ENCODE measurements around the gene HTR2C.
"Not testable (repeated sequence)": the region's sequence is repeated elsewhere in the genome, so short reads cannot be mapped to it uniquely, and the experiment has no call there.

Gene HTR2C

DNA sequence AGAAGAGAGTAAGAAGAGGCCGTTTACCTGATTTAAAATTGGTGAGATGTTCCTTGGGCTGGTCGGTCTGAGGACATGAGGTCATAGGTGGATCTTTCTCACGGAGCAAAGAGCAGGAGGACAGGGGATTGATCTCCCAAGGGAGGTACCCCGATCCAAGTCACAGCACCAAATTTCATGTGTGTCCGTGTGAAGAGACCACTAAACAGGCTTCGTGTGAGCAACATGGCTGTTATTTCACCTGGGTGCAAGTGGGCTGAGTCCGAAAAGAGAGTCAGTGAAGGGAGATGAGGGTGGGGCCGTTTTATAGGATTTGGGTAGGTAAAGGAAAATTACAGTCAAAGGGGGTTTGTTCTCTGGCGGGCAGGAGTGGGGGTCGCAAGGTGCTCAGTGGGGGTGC is 22.7 kb downstream of the HTR2C start:
- H2BK120ac ChIP-seq (ENCODE audit: low read depth, low read length); DNase-seq; H3K4me1 ChIP-seq (ENCODE audit: control insufficient read depth, low read depth, low read length); H3K56ac ChIP-seq (ENCODE audit: low read length); H3K36me3 ChIP-seq (ENCODE audit: control insufficient read depth, insufficient read depth, low read length); H3K23ac ChIP-seq (ENCODE audit: low read length); H3K18ac ChIP-seq (ENCODE audit: low read length); H4K5ac ChIP-seq (ENCODE audit: low read length); H3K4ac ChIP-seq (ENCODE audit: low read depth, low read length); H3K27ac ChIP-seq (ENCODE audit: low read depth, low read length); H3K27me3 ChIP-seq (ENCODE audit: insufficient read depth, low read length, poor library complexity); H4K8ac ChIP-seq (ENCODE audit: low read depth, low read length); H2BK15ac ChIP-seq (replicated peaks; ENCODE audit: low read depth); H3K79me2 ChIP-seq (ENCODE audit: control insufficient read depth, insufficient read depth, low read length); H2AK5ac ChIP-seq (ENCODE audit: low read length); H3K9ac ChIP-seq (ENCODE audit: low read length); H3K4me2 ChIP-seq (ENCODE audit: low read length); H3K4me3 ChIP-seq (ENCODE audit: low read length); H2BK5ac ChIP-seq (ENCODE audit: low read length); H3K79me1 ChIP-seq (ENCODE audit: low read length): not testable (repeated sequence)
- no CpG with 5 or more reads among the region's 10 CpGs for WGBS (ENCODE audit: extremely low coverage, insufficient coverage, low lambda C conversion rate)

GRCh38 chrX:114611018-114611619 is 27.2 kb downstream of the HTR2C start:
- Histone ChIP-seq H3K4me3 (ENCODE audit: low read length) (no peak overlapping the region), H3K56ac (ENCODE audit: low read length) (no peak overlapping the region), H3K36me3 (ENCODE audit: control insufficient read depth, insufficient read depth, low read length) (no peaks in the 10 kb centered on the region), H3K23ac (ENCODE audit: low read length) (no peak overlapping the region), H2BK15ac (replicated peaks; ENCODE audit: low read depth) (no peak overlapping the region), H2BK5ac (ENCODE audit: low read length) (no peak overlapping the region), H3K27ac (ENCODE audit: low read depth, low read length) (no peak overlapping the region), H3K79me1 (ENCODE audit: low read length) (no peaks in the 10 kb centered on the region), H4K5ac (ENCODE audit: low read length) (no peak overlapping the region), H3K4me1 (ENCODE audit: control insufficient read depth, low read depth, low read length) (no peaks in the 10 kb centered on the region), H3K79me2 (ENCODE audit: control insufficient read depth, insufficient read depth, low read length) (no peaks in the 10 kb centered on the region), H3K9ac (ENCODE audit: low read length) (no peak overlapping the region), H2AK5ac (ENCODE audit: low read length) (no peak overlapping the region), H3K18ac (ENCODE audit: low read length) (no peak overlapping the region), H4K8ac (ENCODE audit: low read depth, low read length) (no peak overlapping the region), H2BK120ac (ENCODE audit: low read depth, low read length) (no peak overlapping the region), H3K27me3 (ENCODE audit: insufficient read depth, low read length, poor library complexity) (no peaks in the 10 kb centered on the region), H3K4me2 (ENCODE audit: low read length) (no peak overlapping the region), H3K4ac (ENCODE audit: low read depth, low read length) (no peak overlapping the region)
- peak; percentile 30 for DNase-seq
- no CpG with 5 or more reads among the region's 11 CpGs for WGBS (ENCODE audit: extremely low coverage, insufficient coverage, low lambda C conversion rate)

- H3K4ac ChIP-seq (ENCODE audit: low read depth, low read length) = no peak overlapping the region
- H4K5ac ChIP-seq (ENCODE audit: low read length) = no peak overlapping the region
- DNase-seq = no peak
- no peaks in the 10 kb centered on the region for H3K79me1 ChIP-seq (ENCODE audit: low read length)
- H3K56ac ChIP-seq (ENCODE audit: low read length) = no peak overlapping the region
- no peak overlapping the region for H3K18ac ChIP-seq (ENCODE audit: low read length)
- H3K27me3 ChIP-seq (ENCODE audit: insufficient read depth, low read length, poor library complexity) = no peaks in the 10 kb centered on the region
- H2BK120ac ChIP-seq (ENCODE audit: low read depth, low read length) = no peak overlapping the region
- H2BK15ac ChIP-seq (replicated peaks; ENCODE audit: low read depth) = no peak overlapping the region
- H3K4me1 ChIP-seq (ENCODE audit: control insufficient read depth, low read depth, low read length) = no peaks in the 10 kb centered on the region
- no peak overlapping the region for H3K9ac ChIP-seq (ENCODE audit: low read length)
- no peak overlapping the region for H3K4me2 ChIP-seq (ENCODE audit: low read length)
- no peak overlapping the region for H3K4me3 ChIP-seq (ENCODE audit: low read length)
- no peak overlapping the region for H3K27ac ChIP-seq (ENCODE audit: low read depth, low read length)
- no peaks in the 10 kb centered on the region for H3K79me2 ChIP-seq (ENCODE audit: control insufficient read depth, insufficient read depth, low read length)
- H2BK5ac ChIP-seq (ENCODE audit: low read length) = no peak overlapping the region
- no peak overlapping the region for H4K8ac ChIP-seq (ENCODE audit: low read depth, low read length)
- no peak overlapping the region for H3K23ac ChIP-seq (ENCODE audit: low read length)
- no peaks in the 10 kb centered on the region for H3K36me3 ChIP-seq (ENCODE audit: control insufficient read depth, insufficient read depth, low read length)
- no peak overlapping the region for H2AK5ac ChIP-seq (ENCODE audit: low read length)
Observed at GRCh38 chrX:114615765-114616164, 31.9 kb downstream of the HTR2C start.

DNA sequence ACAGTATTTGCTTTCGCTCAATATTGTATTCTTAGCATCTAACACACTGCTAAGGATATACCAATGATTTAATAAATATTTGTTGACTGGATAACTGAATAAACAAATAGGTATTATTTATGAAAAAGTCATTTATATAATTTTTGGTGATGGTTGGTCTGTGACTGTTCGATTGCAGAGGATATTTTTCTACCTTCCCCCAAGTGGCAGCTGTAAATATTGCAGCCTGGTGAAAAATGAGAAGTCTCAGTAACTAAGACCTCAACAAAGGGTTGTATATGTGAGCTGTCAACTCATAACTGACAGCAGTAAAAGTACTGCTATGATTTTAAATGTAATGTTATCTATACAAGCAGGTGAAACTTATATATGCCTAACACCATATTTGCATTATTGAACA is 36.0 kb downstream of the HTR2C start:
- no peaks in the 10 kb centered on the region for H3K27me3 ChIP-seq (ENCODE audit: insufficient read depth, low read length, poor library complexity)
- H2AK5ac ChIP-seq (ENCODE audit: low read length) = no peak overlapping the region
- no peaks in the 10 kb centered on the region for H3K79me2 ChIP-seq (ENCODE audit: control insufficient read depth, insufficient read depth, low read length)
- H2BK5ac ChIP-seq (ENCODE audit: low read length) = no peak overlapping the region
- no peaks in the 10 kb centered on the region for H3K79me1 ChIP-seq (ENCODE audit: low read length)
- no peak overlapping the region for H3K56ac ChIP-seq (ENCODE audit: low read length)
- no peak overlapping the region for H3K23ac ChIP-seq (ENCODE audit: low read length)
- DNase-seq = peak; percentile 8
- H3K18ac ChIP-seq (ENCODE audit: low read length) = no peak overlapping the region
- H4K5ac ChIP-seq (ENCODE audit: low read length) = no peak overlapping the region
- no peak overlapping the region for H2BK120ac ChIP-seq (ENCODE audit: low read depth, low read length)
- WGBS (ENCODE audit: extremely low coverage, insufficient coverage, low lambda C conversion rate) = no CpG with 5 or more reads among the region's 2 CpGs
- no peak overlapping the region for H3K9ac ChIP-seq (ENCODE audit: low read length)
- H3K4me1 ChIP-seq (ENCODE audit: control insufficient read depth, low read depth, low read length) = no peaks in the 10 kb centered on the region
- H3K27ac ChIP-seq (ENCODE audit: low read depth, low read length) = no peak overlapping the region
- no peak overlapping the region for H3K4me3 ChIP-seq (ENCODE audit: low read length)
- no peak overlapping the region for H3K4ac ChIP-seq (ENCODE audit: low read depth, low read length)
- no peaks in the 10 kb centered on the region for H3K36me3 ChIP-seq (ENCODE audit: control insufficient read depth, insufficient read depth, low read length)
- no peak overlapping the region for H2BK15ac ChIP-seq (replicated peaks; ENCODE audit: low read depth)
- no peak overlapping the region for H4K8ac ChIP-seq (ENCODE audit: low read depth, low read length)
- no peak overlapping the region for H3K4me2 ChIP-seq (ENCODE audit: low read length)

DNA sequence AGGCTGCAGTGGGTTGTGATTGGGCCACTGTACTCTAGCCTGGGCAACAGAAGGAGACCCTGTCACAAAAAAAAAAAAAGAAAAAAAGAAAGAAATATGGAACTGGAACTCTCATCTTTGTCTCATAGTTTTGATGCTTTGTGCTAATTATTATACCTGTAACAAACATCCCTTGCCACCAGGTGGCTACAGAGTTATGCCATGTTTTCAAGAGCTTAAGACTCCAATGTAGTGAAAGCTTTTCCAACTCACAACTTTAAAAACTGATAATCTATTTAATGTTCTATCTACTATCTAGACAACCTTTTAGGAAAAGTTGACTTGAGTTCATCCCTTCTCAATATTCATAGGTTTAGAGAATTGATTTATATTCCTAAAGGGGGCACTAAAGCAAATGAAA is 42.4 kb downstream of the HTR2C start:
- no peak overlapping the region for H2BK15ac ChIP-seq (replicated peaks; ENCODE audit: low read depth)
- DNase-seq = no peak

GRCh38 chrX:114635986-114636385 is 52.1 kb downstream of the HTR2C start:
- no peak overlapping the region for H2BK120ac ChIP-seq (ENCODE audit: low read depth, low read length)
- H3K4ac ChIP-seq (ENCODE audit: low read depth, low read length) = no peak overlapping the region
- no peak overlapping the region for H3K9ac ChIP-seq (ENCODE audit: low read length)
- no peaks in the 10 kb centered on the region for H3K36me3 ChIP-seq (ENCODE audit: control insufficient read depth, insufficient read depth, low read length)
- H3K4me1 ChIP-seq (ENCODE audit: control insufficient read depth, low read depth, low read length) = no peaks in the 10 kb centered on the region
- no peak overlapping the region for H2BK5ac ChIP-seq (ENCODE audit: low read length)
- no peaks in the 10 kb centered on the region for H3K79me1 ChIP-seq (ENCODE audit: low read length)
- no peak overlapping the region for H3K4me3 ChIP-seq (ENCODE audit: low read length)
- no peak overlapping the region for H2BK15ac ChIP-seq (replicated peaks; ENCODE audit: low read depth)
- H3K56ac ChIP-seq (ENCODE audit: low read length) = no peak overlapping the region
- no peak overlapping the region for H3K23ac ChIP-seq (ENCODE audit: low read length)
- no peak overlapping the region for H4K8ac ChIP-seq (ENCODE audit: low read depth, low read length)
- no peak overlapping the region for H3K27ac ChIP-seq (ENCODE audit: low read depth, low read length)
- H4K5ac ChIP-seq (ENCODE audit: low read length) = no peak overlapping the region
- H3K79me2 ChIP-seq (ENCODE audit: control insufficient read depth, insufficient read depth, low read length) = no peaks in the 10 kb centered on the region
- H2AK5ac ChIP-seq (ENCODE audit: low read length) = no peak overlapping the region
- DNase-seq = peak; percentile 14
- no peaks in the 10 kb centered on the region for H3K27me3 ChIP-seq (ENCODE audit: insufficient read depth, low read length, poor library complexity)
- WGBS (ENCODE audit: extremely low coverage, insufficient coverage, low lambda C conversion rate) = no CpG with 5 or more reads among the region's 1 CpG
- H3K18ac ChIP-seq (ENCODE audit: low read length) = no peak overlapping the region
- no peak overlapping the region for H3K4me2 ChIP-seq (ENCODE audit: low read length)

More for the DNA sequence above, 42.4 kb downstream of the HTR2C start:
- Histone ChIP-seq H3K36me3 (ENCODE audit: control insufficient read depth, insufficient read depth, low read length) (no peaks in the 10 kb centered on the region), H4K8ac (ENCODE audit: low read depth, low read length) (no peak overlapping the region), H3K4me3 (ENCODE audit: low read length) (no peak overlapping the region), H3K27ac (ENCODE audit: low read depth, low read length) (no peak overlapping the region), H3K4ac (ENCODE audit: low read depth, low read length) (no peak overlapping the region), H3K4me2 (ENCODE audit: low read length) (no peak overlapping the region), H3K27me3 (ENCODE audit: insufficient read depth, low read length, poor library complexity) (no peaks in the 10 kb centered on the region), H2BK5ac (ENCODE audit: low read length) (no peak overlapping the region), H3K18ac (ENCODE audit: low read length) (no peak overlapping the region), H2AK5ac (ENCODE audit: low read length) (no peak overlapping the region), H3K56ac (ENCODE audit: low read length) (no peak overlapping the region), H3K79me2 (ENCODE audit: control insufficient read depth, insufficient read depth, low read length) (no peaks in the 10 kb centered on the region), H3K79me1 (ENCODE audit: low read length) (no peaks in the 10 kb centered on the region), H4K5ac (ENCODE audit: low read length) (no peak overlapping the region), H3K23ac (ENCODE audit: low read length) (no peak overlapping the region), H3K4me1 (ENCODE audit: control insufficient read depth, low read depth, low read length) (no peaks in the 10 kb centered on the region), H3K9ac (ENCODE audit: low read length) (no peak overlapping the region), H2BK120ac (ENCODE audit: low read depth, low read length) (no peak overlapping the region)
